Heart left ventricle (tissue), 13 donors: ENCODE measurements around the gene KDM4B.

Source experiments
- POLR2A ChIP-seq, 2 donors: fragments of 450-650 bp; IDR thresholded peaks; one replicate each; pipeline ENCODE4 v1.6.1; 2017; ENCODE audit warnings: antibody characterized with exemption in 2 of 2, mild to moderate bottlenecking in 2 of 2, moderate library complexity in 2 of 2
- TF ChIP-seq, protein P1 (sequence below), 12 donors: fragments of 200-600 bp; sonication (generic) in 4 of 12; IDR thresholded peaks; one replicate each; pipeline versions ENCODE4 v1.5.0 to v1.8.0; 2018 to 2022; ENCODE audit warnings: antibody characterized with exemption in 12 of 12, mild to moderate bottlenecking in 5 of 12
- donor health status: ischemic (EF 13 %, LVEDD 7.1; RV severe dilation, severe dysfunction).
- donor health status: DM: no; HTN: yes; CAD: no.
- donor health status: DM: no; HTN: no; CAD: no.
- donor health status: ischemic (EF 25% LVEDD 6.9; RV normal size, moderate dysfunction).
- donor health status: ischemic (EF 25% LVEDD 5.7; RV mildly dilated, moderate dysfunction).
- donor health status: ischemic (EF 35%, LVEDD 5.7; RV mildly dilated, moderate dysfunction).
- donor health status: nonischemic (EF 11% LVEDD 7.7; RV severe dilation, severe dysfunction).
- donor health status: DM: yes; HTN: yes; CAD: no.
- donor health status: PGD.
- donor health status: ischemic (EF 29% LVEDD 5.4; RV normal size, mild dysfunction).
- donor health status: nonischemic (EF 23%, LVEDD 6.1; RV moderate dilation, normal function).

DNA sequence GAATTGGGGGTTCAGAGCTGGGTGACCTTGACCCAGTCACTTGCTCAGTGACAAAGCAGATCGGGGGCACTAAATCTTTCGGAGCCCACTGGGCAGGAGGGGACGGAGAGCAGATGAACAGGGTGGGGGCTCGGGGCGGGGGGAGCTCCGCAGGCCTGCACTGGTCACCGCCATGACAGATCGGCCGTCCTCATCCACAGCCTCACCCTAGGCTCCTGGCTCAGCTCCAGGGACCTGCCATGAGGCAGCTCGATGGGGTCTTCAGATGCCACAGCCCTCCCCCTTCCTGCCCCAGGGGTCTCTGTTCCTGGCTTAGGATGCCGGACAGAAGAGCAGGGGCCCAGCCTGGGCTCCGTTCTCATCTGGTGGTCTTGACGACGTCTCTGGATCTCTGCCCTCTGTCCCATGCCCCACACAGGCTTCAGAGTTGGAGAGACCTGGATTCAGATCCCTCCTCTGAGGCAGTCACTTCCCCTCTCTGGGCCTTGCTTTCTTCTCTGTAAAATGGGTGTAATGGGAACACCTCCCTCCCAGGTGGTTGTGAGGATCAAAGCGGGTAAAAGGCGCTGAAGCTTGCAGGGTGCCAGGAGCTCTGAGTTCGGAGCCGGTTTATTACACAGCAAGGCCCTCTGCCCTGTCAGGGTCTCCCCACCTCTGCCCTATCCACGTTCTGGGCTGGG lies 3.0 kb downstream of the KDM4B start:
- TF ChIP-seq, protein P1, sequence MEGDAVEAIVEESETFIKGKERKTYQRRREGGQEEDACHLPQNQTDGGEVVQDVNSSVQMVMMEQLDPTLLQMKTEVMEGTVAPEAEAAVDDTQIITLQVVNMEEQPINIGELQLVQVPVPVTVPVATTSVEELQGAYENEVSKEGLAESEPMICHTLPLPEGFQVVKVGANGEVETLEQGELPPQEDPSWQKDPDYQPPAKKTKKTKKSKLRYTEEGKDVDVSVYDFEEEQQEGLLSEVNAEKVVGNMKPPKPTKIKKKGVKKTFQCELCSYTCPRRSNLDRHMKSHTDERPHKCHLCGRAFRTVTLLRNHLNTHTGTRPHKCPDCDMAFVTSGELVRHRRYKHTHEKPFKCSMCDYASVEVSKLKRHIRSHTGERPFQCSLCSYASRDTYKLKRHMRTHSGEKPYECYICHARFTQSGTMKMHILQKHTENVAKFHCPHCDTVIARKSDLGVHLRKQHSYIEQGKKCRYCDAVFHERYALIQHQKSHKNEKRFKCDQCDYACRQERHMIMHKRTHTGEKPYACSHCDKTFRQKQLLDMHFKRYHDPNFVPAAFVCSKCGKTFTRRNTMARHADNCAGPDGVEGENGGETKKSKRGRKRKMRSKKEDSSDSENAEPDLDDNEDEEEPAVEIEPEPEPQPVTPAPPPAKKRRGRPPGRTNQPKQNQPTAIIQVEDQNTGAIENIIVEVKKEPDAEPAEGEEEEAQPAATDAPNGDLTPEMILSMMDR (IDR thresholded peaks at IDR 0.05), result no peak
- no peak for TF ChIP-seq POLR2A (IDR thresholded peaks at IDR 0.05)
